Stimulated activated CD8-positive, alpha-beta memory T cell treated with anti-CD3 and anti-CD28 coated beads, Interleukin-15, amount 100 ng/mL, for 48 hours (primary cell): ENCODE results near the gene KLF15.

Source experiments
- DNase-seq, 2 donors: peaks; one replicate each; pipeline ENCODE4 v3.0.0-alpha.2; 2020; ENCODE audit warnings: low read depth in 2 of 2

The KLF15 gene

DNA sequence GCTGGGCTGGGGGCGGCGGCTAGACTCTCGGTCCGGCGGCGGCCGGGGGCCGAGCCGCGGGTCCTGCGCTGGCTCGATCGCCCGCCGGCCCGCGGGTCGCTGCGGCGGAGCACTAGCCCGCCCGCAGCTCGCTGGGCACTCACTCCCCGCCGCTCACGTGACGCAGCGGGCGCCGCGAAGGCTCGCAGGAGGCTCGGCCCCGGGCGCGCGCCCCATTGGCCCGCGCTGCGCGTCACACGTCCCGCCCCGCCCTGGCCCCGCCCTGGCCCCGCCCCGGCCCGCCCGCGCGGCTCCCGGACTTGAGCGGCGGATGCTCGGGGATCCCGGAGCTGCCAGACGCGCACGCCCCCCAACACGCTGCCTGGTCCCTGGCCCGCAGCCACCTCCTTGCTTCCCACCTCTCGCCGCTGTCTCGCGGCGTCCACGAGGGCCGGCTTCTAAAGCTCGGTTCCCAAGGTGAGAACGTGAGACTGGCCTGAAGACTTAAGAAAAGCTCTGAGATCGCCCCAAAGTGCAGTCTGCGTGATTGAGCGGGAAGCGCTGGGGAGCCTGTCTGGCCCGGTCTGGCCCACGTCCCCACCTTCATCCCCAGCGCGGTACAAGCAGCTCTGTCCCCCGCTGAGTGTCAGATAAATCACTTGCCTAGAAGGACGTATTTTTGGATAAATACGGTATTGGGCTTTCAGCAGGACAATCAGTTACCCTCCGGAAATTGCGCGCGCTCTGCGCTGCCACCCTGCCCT lies at the start of gene KLF15:
TSS of gene KLF15 (minus strand) at position 114 of the 743 bp plus-strand sequence. CDS start 4,486 bp downstream, outside the sequence.
- DNase-seq = peak; percentile 71 to 75

DNA sequence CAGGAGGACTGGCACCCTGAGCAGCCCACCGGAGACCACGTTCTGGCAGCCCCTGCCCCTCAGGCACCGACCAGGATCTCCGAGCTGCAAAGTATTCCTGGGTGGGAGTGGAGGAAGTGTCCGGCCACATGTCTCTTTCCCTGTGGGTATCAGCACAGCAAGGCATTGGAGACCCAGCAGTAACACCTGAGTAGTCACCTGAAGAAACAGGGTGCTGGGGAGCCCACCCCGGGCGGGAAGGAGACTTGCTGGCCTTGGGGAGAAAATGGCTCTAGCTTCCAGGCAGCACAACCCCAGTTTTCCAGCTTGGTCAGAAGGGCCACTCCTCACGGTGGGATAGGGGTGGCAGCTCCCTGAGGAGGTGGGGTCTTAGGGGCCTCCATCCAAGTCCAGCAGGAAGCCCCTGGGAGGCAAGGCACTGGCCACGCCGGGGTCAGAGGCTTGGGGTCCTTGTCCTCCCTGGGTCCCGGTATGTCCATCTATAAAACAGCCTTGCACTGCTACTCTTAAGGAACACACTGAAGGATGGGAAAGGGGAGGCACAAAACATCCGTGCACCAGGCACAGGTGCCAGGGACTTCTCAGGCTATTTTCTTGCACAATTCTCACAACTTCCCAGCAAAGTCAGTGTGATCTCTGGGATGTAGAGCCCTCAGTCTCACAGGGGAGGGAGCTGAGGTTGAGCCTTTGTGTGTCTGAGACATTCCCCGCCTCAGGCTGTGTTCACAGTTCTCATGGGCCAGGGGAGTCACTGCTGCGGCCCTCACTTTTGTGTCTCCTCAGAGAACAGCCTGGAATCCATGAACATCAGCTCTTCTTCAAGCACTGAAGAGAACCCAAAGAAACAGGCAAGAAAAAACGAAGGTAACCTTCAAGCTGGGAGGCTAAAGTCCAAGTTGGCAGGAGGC lies 49.4 kb upstream of the KLF15 start:
- no peak for DNase-seq

DNA sequence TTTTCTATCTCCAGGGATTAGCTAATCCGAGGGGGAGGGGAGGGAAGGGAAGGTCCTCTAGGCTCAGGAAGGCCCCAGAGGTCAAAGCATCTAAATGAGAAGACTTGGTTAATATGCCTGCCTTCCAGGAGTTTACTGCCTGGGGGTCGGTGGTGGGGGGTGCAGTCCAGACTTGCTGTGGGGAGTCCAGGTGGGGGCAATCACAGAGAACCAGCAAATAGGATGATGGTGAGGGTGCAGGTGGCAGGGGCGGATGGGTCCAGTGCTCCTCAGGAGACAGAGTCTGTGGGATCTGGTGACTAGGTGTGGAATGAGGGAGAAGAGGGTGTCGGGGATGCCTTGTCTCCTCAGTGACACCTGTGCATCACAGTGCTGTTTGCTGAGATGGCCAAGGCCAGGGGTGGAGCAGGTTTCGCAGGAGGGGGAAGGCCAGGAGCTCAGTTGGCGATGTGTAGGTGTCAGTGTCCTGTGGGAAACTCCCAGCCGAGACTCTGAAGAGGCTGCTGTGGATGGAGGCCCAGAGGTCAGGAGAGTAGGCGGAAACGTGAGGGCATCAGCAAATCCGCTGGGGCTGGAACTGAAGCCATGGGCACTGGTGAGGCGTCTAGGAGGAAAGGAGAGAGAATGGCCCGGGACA lies 45.6 kb upstream of the KLF15 start:
- no peak for DNase-seq

DNA sequence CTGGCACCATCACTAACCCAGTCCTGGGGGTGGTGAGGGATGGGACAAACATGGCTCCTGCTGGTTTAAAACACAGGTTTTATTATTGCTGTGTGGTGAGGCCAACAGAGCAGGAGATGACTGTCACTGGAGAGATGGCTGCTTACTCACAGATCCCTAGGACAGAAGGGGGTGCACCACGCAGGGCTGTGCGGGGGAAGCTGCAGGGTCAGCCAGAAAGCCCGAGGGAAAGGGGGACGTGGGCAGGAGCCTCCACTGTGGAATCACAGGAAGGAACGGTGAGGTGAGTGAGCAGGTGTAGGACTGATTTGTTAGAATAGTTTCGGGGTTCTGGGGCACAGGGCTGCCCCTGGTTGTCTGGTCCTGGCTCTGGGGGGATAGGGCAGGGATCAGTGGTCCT lies 45.0 kb upstream of the KLF15 start:
- DNase-seq = no peak

DNA sequence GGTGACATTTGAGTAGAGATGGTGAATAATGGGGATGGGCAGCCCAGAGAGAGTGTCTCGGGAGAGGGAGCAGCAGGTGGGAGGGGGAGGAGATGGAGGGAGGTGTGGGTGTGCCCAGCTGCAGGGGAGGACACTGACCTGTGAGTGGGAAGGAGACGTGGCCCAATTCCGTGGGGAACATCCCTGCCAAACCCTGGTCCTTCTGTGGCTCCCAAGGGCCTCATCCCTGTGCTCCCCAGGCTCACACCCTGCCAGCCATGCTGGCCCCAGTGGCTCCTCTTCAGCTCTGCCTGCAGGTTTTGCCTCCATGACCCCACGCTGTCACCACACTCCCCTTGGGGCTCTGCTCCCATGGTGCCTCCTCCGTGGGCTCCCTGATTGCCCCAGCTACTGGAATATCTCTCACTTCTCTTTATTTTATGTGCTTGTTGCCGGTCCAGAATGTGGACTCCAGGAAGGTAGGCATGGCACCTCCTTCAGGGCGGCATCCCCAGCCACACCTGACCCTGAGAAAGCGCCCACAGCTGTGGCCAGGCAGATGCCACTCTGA lies 44.5 kb upstream of the KLF15 start:
- no peak for DNase-seq

DNA sequence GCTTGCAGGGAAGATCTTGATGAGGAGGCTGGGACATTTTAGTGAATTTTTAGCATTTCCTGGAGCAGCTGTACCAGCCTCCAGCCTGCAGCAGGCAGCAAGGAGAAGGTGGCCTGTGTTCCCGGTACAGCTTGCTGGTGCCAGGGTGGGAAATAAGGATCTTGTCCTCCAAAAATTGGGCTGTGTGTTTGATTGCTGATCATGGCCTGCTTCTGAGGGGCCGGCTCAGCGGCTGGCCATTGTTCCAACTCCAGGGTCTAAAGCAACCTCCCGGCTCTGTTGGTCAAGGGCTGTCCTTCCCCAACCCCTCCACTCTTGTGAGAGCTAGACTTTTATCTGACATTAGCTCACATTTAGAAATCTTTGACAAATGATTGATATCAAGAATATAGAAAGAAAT lies 42.5 kb upstream of the KLF15 start:
- no peak for DNase-seq

DNA sequence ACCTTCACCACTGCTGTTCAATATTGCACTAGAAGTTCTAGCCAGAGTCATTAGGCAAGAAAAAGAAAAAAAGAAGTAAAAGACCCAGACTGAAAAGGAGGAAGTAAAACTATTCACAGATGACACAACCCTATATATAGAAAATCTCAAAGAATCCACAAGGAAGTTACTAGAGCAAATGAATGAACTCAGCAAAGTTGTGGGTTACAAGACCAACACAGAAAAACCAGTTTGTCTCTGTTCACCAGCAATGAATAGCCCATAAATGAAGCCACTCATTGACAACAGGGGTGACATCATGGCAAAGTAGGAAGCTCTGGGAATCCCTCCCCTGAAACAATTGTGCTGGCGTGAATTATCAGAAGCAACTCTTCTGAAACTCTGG lies 42.1 kb upstream of the KLF15 start:
- no peak for DNase-seq

DNA sequence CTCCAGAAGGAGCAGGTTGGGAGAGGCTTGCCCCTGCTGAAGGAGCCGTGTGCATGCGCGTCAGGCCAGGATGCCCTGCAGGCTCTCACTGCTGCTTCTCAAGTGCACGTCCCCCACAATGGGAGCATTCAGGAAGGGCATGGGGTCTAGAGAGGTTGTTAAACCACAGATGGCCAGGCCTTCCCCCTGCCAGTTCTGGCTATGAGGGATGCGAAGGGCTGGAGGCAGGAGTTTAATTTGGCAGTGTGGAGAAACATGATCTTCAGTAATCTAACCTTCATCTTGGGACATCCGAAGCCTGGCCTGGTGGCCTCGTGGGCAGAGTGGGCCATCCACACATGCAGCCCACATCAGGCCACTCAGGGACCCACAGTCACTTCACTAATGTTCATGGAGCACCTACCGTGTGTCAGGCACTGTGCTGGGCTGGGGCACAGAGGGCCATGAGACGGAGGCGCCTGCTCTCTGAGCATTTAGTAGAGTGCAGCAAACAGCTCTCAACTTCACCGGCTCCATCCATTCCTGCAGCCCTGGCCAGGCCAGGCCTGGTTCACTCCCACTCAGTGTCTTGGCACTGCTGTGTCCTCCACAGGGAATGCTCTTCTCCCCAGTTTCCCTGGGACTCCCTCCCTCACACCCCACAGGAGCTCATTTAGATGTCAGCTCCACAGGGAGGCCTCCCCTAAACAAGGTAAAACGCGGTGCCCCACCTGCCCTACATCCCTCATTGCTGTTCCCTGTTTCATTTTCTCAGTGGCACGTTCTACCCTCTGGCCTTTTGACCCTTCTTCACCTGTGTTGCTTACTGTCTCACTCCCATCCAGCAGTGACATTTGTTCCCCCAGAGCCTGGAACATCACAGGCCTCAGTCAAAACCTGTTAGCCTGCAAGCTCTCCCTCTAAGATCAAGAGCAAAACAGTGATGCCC lies 41.5 kb upstream of the KLF15 start:
- DNase-seq = no peak

DNA sequence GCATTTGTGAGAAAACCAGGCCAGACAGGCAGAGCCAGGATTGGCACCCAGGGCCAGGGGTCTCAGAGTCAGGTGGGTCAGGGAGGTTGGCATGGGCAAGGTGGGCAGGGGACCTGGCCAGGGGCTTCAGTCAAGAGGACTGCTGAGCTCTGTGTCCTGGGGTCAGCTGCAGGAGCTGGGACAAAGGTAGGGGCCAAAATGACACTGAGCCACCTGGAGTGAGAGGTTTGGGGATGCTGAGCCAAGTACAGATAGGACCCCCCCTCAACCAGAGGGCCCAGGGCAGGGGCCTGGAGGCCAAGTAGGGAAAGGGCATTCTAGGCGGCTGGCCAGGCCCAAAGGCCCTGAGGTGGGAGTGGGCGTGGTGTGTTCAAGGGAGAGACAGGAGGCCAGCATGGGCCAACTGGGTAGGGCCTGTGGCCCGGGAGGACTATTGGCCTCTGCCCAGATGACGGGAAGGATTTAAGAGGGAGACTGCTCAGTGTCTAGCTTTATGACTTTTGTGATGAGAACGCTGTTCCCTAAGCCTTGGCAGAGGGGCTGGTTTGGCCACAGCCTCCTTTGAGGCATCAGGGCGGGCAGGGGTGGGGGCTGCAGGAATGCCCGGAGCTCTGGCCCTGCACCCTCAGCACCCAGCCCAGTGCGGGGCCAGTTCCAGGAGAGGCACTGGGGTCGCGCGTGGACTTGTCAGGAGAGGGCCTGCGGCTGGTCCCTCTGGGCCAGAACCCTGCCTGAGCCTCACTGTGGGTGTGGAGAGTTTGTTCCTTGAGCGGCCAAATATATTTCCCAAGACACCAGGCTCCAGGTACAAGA lies 40.6 kb upstream of the KLF15 start:
- DNase-seq = no peak

DNA sequence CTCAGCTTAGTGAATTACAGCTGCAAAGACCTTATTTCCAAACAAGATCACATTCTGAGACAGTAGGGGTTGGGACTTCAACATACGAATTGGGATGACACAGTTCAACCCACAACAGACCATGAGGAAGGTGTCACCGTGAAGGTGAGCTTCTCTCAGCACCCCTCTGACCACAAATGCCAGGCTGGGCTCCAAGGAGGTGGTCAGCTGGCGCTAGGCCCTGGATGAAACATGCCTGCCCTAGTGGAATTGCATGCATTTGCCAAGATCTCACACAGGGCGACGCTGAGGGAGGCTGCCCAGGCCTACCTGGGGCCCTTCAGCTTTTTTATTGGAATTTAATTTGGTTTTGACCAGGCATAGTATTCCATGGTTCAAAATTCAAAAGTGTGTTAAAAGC lies 39.3 kb upstream of the KLF15 start:
- no peak for DNase-seq

DNA sequence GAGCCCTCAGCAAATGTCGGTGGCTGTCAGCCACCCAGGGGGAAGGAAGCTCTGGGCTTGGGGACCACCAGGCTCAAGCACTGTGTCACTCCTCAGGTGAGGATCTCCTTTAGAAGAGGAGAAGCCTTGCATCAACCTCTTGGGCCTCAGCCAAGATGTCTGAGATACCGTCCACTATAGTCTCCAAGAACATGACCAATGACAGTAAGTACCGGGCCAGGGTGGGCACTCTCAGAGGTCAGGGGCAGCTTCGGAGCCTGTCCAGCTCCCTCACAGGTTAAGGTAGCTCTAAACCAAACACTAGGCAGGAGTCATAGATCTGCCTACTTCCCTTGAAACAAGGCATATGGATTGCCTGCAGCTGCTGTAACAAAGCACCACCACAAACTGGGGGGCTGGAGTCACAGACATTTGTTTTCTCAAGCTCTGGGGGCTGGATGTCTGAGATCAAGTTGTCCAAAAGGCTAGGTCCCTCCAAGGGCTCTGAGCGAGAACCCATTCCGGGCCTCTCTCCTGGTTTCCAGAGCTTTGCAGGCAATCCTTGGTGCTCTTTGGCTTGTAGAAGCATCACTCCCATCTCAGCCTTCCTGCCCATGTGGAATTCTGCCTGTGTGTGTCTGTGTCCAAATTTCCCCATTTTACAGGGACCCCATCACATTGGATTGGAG lies 38.8 kb upstream of the KLF15 start:
- no peak for DNase-seq

DNA sequence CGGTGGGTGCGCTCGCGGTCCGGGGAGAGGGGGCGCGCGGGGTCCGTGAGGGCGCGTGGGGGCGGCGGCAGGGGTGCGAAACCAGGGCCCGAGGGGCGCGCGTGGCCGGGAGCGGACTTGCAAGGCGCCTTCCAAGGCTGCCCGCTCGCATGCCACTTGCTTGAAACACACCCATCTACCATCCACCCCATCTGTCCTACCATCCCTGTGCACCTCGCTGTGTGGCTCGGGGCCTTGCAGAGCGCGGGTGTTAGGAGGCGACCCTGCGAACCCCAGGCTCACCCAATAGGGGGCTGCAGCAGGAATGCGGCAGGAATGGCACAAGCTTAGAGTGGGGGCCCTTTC lies 37.7 kb upstream of the KLF15 start:
- DNase-seq = no peak

DNA sequence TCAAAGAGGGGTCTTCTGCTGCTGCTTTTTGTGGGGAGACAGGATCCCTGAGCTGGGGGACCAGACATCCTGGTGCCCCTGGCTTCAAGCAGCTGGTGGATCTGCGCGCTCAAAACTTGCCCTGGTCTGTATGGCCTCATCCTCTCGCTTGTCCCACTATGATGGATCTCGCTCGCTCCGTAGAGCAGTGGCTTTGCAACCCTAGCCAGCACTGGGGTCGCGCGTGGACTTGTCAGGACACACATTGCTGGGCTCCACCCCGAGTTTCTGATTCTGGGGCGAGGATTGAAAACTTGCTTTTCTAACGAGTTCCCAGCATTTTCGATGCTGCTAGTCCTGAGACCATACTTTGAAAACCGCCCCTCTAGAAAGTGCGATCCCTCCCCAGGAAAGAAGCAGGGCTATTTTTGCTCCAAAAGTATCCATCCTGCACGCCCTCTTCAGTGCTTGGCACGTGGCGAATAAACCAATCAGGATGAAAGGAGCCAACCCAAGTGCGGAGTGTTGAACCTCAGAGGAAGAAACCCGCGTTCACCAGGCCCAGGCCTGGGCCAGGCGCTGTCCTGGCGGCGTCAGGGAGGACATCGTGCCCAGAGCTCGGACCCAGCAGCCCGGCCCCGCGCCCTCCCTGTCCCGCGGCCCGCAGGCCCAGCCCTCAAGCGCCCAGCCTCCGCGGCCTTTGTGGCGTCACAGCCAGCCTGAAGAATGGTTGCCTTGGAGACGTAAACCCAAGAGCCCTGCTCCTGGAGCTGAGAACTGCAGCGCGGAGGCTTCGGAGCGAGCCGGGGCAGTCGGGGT lies 37.2 kb upstream of the KLF15 start, which contains the start of gene CFAP100:
TSS of gene CFAP100 (plus strand) at position 731 of the 798 bp plus-strand sequence. CDS start 1,092 bp downstream, outside the sequence.
- DNase-seq = no peak

DNA sequence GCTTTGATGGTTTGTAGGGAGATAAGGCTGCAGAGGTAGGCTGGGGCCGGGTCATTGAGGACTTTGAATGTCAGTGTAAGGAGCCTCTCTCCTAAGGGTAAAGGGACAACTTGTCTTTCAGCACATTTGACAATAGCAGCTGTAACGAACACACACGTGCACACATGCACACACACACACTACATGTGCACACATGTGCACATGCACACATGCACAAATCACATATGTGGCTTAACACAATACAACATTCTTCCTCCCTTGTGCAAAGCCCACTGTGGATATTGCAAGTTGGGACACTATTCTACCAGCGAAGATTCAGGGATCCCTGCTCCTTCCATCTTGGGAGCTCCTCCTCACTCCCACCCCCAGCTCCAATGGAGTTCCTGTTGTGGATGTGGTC lies 36.4 kb upstream of the KLF15 start:
- DNase-seq = no peak

DNA sequence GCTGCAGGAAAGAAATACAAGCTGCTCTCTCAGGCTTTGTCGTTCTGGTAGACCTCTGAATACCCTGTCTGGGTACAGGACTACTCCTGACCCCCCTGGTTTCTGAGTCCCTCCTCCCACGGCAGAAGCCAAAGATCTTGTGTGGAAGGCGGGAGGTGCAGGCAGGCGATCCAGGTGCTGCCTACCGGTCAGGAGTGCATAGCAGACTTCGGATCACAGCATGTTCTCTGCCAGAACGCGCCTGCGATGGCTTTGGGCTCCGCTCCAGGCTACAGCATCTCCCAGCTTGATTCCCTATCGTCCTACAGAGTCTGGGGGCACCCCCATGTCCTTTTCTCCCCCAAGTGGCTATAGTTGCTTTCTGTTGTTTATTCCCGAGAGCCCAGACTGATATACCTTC lies 35.0 kb upstream of the KLF15 start:
- no peak for DNase-seq

DNA sequence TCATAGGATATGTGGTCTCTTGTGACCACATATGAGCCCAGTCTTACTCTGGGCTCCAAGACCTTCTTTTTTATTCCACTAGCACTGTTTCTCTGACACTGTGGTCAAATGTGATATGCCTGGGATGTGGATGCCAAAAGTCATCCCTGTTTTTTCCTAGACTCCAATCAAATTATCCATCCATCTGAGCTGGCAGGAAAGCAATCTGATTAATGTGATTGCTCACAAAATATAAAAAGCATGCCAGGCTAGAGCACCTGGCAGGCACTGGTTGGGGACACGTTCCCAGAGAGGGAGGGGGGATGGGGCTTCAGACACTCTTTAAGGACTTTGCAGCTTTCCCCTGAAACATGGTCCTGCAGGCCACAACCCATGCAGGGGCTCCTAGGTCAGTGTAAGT lies 34.4 kb upstream of the KLF15 start:
- no peak for DNase-seq

DNA sequence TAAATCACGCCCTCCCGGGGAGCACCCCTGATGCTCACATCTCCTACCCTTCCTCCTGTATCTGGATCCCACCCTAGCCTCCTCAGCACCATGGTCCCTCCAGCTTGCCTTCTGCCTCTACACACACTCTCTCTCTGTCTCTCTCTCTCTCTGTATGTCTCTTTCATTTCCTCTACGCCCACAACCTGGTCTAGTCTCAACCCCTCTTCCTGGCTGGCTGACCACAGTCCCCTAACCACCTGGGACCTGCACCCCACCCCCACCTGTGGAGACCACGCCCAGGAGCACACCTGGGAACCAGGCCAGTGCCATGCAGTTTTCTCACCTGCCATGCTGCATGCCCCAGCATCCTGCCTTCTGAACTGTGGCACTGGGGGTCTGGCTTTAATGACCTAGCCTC lies 33.5 kb upstream of the KLF15 start:
- no peak for DNase-seq

DNA sequence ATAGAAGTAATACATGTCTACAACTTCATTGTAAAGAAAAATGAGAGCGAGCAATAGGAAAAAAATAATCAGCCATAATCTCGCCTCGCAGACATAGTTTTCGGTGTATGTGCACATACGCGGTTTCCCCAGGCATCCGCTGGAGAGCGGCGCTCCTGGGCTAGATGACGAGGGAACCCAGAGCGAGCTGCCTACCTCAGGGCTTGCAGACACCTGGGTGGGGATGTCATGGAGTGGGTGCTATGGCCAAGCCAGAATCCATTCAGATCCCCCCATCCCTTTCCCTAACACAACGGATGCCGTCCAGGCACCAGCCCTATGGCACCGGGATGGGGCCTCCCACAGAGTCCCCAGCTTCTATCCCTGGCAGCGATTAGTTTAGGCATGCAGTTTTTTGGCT lies 33.0 kb upstream of the KLF15 start:
- DNase-seq = no peak

DNA sequence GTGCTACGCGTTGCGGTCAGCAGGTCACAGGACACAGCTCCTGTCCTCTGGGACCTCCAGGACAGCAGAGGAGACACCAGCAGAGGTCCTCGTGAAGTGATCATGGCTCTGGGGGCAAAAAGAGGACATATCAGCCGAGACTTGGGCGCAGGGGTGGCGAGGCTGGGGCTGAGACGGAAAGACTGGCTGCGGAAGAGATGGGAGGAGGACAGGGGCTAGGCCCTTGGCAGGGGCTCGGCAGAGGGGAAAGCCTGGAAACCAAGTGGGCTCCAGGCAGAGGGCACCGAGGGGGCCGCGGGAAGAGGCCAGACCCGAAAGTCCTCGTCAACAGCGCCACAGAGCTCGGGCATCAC lies 32.6 kb upstream of the KLF15 start:
- no peak for DNase-seq
